ENCODE results near the gene ITPR3. TPM values are rescaled to one million over a fixed set of nuclear protein-coding genes. Genes with fewer than 3 reads are reported as not detected.

The ITPR3 gene
- total and polyA plus RNA-seq, 2 of the 13 experiments (the other 11 are each of a cell fraction or from before 2014, with no cell fraction given), result 3.8 to 21.4 TPM

DNA sequence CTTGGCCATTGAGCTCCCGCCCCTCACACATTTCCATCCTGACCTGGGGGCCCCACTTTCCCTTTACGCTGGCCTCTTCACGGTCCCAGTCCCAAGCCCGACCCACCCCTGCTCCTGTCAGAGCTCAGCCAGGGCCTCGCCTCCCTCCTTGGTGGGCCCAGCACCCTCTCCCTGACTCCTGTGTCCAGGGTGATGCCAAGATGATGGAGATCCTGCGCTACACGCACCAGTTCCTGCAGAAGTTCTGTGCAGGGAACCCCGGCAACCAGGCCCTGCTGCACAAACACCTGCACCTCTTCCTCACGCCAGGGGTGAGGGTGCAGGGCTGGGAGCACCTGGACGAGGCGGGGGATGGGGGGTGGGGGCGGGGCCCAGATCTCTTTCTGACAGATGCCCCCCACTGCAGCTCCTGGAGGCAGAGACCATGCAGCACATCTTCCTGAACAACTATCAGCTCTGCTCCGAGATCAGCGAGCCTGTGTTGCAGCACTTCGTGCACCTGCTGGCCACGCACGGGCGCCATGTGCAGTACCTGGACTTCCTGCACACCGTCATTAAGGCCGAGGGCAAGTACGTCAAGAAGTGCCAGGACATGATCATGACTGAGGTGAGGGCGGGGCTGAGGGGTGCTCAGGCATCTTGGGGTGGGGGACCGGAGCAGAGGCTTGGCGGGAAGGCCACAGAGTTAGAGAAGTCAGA lies 57.3 kb downstream of the ITPR3 start:
- no peaks in the 10 kb centered on the region for H3K27me3 ChIP-seq (ENCODE audit: control insufficient read depth in 1 of 2, insufficient read depth in 2 of 2, low read length in 2 of 2)
- ATAC-seq (no peak), FAIRE-seq (no peak), DNase-seq (ENCODE audit: low spot score) (no peak)
- no peak overlapping the region for H3K27ac ChIP-seq (ENCODE audit: extremely low read length, insufficient read depth, low read length)
- CTCF ChIA-PET (ENCODE audit: low intra/inter-chr PET ratio, low total read pairs), result no interaction called here
- BruUV-seq (replicated peaks), result no TSS peak
- H3K36me3 ChIP-seq (replicated peaks in 1 of 2; ENCODE audit: control insufficient read depth in 1 of 2, insufficient read depth in 2 of 2, low read length in 2 of 2), result peaks cover 4 to 7% of the 10 kb centered on the region in 2 experiments; a peak in 2 of 5 replicates
- no peaks in the 10 kb centered on the region for H3K4me1 ChIP-seq (ENCODE audit: insufficient read depth, low read length)
- H3K9ac ChIP-seq (ENCODE audit: insufficient read depth, low read depth, low read length), result no peak overlapping the region
- intact Hi-C loops (cut with micrococcal nuclease; ENCODE audit: unreplicated experiment), result no loop called here
- H2AFZ ChIP-seq (ENCODE audit: low read length), result no peak overlapping the region
- H3K9me3 ChIP-seq (ENCODE audit: low read length), result no peaks in the 10 kb centered on the region
- H3K4me3 ChIP-seq (replicated peaks in 1 of 3; ENCODE audit: insufficient read depth in 1 of 3, low read depth in 2 of 3, low read length in 3 of 3), result no peak overlapping the region
- in situ Hi-C loops (cut with HindIII; ENCODE audit: extremely low pct_ligation_motif_present, low pct_unique_long_range_greater_than_20kb), result no loop called here
- H3K4me2 ChIP-seq (ENCODE audit: low read depth, low read length), result no peak overlapping the region
- 97% methylated on average over 19 of the region's 24 CpGs for WGBS (ENCODE audit: low lambda C conversion rate)
- no peaks in the 10 kb centered on the region for H3K79me2 ChIP-seq (ENCODE audit: insufficient read depth, low read length)
- POLR2A ChIA-PET, result no interaction called here
- no peaks in the 10 kb centered on the region; the same call in 1 of the 2 replicates for H4K20me1 ChIP-seq (ENCODE audit: insufficient read depth, low read length)
- TF ChIP-seq, protein P1, sequence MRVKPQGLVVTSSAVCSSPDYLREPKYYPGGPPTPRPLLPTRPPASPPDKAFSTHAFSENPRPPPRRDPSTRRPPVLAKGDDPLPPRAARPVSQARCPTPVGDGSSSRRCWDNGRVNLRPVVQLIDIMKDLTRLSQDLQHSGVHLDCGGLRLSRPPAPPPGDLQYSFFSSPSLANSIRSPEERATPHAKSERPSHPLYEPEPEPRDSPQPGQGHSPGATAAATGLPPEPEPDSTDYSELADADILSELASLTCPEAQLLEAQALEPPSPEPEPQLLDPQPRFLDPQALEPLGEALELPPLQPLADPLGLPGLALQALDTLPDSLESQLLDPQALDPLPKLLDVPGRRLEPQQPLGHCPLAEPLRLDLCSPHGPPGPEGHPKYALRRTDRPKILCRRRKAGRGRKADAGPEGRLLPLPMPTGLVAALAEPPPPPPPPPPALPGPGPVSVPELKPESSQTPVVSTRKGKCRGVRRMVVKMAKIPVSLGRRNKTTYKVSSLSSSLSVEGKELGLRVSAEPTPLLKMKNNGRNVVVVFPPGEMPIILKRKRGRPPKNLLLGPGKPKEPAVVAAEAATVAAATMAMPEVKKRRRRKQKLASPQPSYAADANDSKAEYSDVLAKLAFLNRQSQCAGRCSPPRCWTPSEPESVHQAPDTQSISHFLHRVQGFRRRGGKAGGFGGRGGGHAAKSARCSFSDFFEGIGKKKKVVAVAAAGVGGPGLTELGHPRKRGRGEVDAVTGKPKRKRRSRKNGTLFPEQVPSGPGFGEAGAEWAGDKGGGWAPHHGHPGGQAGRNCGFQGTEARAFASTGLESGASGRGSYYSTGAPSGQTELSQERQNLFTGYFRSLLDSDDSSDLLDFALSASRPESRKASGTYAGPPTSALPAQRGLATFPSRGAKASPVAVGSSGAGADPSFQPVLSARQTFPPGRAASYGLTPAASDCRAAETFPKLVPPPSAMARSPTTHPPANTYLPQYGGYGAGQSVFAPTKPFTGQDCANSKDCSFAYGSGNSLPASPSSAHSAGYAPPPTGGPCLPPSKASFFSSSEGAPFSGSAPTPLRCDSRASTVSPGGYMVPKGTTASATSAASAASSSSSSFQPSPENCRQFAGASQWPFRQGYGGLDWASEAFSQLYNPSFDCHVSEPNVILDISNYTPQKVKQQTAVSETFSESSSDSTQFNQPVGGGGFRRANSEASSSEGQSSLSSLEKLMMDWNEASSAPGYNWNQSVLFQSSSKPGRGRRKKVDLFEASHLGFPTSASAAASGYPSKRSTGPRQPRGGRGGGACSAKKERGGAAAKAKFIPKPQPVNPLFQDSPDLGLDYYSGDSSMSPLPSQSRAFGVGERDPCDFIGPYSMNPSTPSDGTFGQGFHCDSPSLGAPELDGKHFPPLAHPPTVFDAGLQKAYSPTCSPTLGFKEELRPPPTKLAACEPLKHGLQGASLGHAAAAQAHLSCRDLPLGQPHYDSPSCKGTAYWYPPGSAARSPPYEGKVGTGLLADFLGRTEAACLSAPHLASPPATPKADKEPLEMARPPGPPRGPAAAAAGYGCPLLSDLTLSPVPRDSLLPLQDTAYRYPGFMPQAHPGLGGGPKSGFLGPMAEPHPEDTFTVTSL (CRISPR knock-in tag; IDR thresholded peaks at IDR 0.05; ENCODE audit: borderline replicate concordance), result no peak
- TF ChIP-seq, protein P2, sequence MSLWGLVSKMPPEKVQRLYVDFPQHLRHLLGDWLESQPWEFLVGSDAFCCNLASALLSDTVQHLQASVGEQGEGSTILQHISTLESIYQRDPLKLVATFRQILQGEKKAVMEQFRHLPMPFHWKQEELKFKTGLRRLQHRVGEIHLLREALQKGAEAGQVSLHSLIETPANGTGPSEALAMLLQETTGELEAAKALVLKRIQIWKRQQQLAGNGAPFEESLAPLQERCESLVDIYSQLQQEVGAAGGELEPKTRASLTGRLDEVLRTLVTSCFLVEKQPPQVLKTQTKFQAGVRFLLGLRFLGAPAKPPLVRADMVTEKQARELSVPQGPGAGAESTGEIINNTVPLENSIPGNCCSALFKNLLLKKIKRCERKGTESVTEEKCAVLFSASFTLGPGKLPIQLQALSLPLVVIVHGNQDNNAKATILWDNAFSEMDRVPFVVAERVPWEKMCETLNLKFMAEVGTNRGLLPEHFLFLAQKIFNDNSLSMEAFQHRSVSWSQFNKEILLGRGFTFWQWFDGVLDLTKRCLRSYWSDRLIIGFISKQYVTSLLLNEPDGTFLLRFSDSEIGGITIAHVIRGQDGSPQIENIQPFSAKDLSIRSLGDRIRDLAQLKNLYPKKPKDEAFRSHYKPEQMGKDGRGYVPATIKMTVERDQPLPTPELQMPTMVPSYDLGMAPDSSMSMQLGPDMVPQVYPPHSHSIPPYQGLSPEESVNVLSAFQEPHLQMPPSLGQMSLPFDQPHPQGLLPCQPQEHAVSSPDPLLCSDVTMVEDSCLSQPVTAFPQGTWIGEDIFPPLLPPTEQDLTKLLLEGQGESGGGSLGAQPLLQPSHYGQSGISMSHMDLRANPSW (CRISPR knock-in tag; IDR thresholded peaks at IDR 0.05; ENCODE audit: borderline replicate concordance), result no peak
- TF ChIP-seq ZNF331 (CRISPR knock-in tag; IDR thresholded peaks at IDR 0.05) (no peak), EEA1 (CRISPR knock-in tag; IDR thresholded peaks at IDR 0.05; ENCODE audit: borderline replicate concordance) (no peak), ZNF75D (CRISPR knock-in tag; IDR thresholded peaks at IDR 0.05; ENCODE audit: borderline replicate concordance) (no peak), ZNF337 (CRISPR knock-in tag; IDR thresholded peaks at IDR 0.05; ENCODE audit: borderline replicate concordance, low read depth) (no peak), SETDB1 (CRISPR knock-in tag; IDR thresholded peaks at IDR 0.05; ENCODE audit: borderline replicate concordance) (no peak), MTA1 (CRISPR knock-in tag; IDR thresholded peaks at IDR 0.05; ENCODE audit: borderline replicate concordance) (no peak), NFYC (CRISPR knock-in tag; IDR thresholded peaks at IDR 0.05) (no peak)
- TF ChIP-seq, protein P3, sequence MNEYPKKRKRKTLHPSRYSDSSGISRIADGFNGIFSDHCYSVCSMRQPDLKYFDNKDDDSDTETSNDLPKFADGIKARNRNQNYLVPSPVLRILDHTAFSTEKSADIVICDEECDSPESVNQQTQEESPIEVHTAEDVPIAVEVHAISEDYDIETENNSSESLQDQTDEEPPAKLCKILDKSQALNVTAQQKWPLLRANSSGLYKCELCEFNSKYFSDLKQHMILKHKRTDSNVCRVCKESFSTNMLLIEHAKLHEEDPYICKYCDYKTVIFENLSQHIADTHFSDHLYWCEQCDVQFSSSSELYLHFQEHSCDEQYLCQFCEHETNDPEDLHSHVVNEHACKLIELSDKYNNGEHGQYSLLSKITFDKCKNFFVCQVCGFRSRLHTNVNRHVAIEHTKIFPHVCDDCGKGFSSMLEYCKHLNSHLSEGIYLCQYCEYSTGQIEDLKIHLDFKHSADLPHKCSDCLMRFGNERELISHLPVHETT (CRISPR knock-in tag; conservative IDR thresholded peaks at IDR 0.05), result no peak

Measured in HepG2 (cell line).